Left hindlimb (tissue), 1 donor: ENCODE data around the gene CMC1.
A peak's percentile ranks its signal among the peaks of the same experiment; 100 is the strongest.

Source experiments
- DNase-seq: peaks from one replicate; pipeline ENCODE4 v3.0.0-alpha.2; 2018

Gene CMC1

DNA sequence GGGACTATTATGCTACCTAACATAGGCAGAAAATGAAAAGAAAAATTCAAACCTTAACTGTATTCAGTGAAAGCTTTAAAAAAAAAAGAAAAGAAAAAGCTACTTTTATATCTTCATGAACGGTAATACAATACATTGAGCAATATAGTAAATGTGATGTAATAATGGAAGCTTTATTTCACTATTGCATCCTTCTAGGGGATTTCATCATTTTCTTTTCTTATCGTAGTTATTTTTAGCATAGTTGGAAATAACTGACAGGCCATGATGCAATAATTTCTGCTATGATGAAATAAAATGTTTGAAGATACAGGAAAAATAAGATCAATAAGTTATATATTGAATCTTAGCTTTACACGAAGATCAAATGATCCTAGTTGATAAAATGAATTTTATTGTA lies 66.8 kb downstream of the CMC1 start:
- no peak for DNase-seq

DNA sequence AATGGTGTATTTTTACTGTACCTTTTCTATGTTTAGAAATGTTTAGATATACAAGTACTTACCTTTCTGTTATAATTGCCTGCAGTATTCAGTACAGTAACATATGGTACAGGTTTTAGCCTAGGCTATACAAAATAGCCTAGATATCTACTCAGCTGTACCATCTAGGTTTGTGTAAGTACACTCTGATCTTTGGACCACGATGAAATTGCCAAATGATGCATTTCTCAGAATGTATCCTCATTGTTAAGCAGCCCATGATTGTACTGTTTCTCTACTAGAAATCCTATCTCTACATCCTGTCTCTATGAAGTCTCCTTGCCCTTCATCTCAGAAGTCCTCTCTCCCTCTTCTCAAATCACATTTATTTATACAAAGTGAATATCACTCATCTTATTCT lies 74.3 kb downstream of the CMC1 start:
- DNase-seq: no peak

GRCh38 chr3:28316226-28316625 lies 74.8 kb downstream of the CMC1 start:
- no peak for DNase-seq

DNA sequence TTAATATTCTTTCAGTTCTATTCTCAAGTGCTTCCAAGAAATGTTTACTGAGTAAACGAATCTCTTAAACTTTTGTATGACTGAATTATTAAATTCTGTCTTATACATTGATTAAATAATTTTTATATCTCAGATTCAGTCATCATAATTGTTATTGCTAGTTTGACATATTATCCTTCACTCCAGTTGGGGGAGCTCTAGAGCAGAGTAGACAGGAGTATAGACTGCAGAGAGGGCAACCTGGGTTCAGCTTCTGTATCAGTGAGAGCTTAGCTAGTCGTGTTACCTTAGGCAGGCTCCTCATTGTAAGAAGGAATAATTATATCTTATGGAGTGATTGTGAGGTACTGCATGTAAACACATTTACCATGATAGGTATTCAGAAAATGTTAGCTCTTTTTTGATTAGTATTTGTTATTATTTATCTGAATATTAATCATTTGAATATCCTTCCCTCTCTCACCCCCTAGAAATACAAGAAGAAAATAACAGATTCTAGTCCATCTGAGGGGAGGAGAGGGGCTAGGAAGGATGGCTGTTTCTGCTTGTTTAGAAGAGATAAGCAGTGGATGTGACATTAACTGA lies 76.1 kb downstream of the CMC1 start:
- no peak for DNase-seq

DNA sequence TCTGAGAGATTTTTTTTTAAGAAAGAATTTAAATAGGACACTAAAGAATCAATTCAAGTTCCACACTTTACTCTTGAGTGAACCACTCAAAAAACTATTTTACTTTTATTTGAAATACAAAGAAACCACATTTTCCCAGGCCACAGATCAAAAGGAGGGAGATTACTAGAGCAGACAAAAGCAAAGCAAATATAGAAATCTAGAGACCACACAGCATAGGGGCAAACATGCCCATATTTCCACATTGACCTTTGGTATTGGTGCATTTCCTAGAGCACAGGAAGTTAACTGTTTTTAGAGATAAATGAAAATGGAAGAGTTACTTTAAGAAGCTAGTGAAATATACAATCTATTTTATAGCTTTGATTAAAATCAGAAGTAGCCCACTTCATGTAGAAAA lies 79.6 kb downstream of the CMC1 start:
- DNase-seq: no peak

GRCh38 chr3:28322464-28322863 lies 81.0 kb downstream of the CMC1 start:
- no peak for DNase-seq

DNA sequence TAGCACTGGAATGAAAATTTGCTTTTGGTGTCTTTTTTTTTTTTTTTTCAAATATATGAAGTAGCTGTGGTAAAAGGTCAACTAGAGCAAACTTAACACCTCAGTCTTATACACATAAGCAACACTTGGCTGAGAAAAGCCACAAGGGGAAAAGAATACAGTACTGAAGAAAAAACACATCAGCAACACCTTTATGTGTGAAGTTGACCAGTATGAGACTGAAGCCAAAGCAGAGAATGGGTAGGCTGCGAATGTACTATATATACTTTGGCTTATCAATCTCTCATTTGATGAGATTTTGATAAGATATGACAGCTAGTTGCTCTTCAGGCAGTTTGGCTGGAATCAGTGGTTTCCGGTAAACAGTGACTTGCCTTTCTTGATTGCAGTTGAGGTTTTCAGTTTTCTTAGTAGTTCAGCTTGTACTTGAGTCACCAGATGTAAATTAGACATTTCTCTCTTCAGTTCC lies 85.1 kb downstream of the CMC1 start:
- DNase-seq: no peak

GRCh38 chr3:28328188-28329151 lies 87.1 kb downstream of the CMC1 start:
- DNase-seq: no peak

DNA sequence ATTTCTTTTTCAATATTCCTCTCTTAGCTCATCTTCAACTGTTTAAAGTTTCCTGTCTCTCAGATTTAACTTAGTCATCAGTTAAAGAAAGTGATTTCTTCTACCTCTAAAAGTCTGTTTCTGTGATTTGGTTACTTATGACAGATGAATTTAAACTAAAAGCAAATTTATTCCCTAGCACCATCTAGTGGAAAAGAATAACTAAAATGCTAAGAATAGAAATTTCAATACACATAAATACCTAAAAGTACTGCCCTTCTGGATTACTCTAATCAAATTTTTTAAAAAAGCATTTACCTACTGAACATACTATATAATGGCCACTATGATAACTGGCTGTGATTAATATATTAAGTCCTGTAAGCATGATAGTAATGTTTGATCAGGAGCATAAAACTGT lies 93.1 kb downstream of the CMC1 start:
- DNase-seq: no peak

- DNase-seq: no peak
Observed at GRCh38 chr3:28335246-28335645, 93.8 kb downstream of the CMC1 start.

GRCh38 chr3:28337230-28337629 lies 95.8 kb downstream of the CMC1 start:
- DNase-seq: no peak

DNA sequence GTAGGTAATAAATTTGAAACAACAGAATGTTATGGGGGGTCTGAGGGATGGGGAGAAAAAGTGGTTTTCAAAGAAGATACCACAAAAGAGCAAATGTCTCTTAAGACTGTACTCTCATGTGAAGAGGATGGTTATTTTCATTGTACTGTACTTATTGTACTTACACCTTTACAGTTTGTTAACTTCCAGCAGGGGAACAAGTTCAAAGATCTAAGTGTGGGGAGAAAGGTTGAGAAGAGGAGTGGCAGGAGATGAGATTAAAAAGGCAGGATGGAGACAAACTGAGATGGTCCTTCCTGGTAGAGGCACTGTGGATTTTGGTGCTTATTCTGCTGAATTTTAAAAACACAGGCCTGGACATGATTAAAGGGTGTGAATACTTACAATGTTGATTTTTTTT lies 101.7 kb downstream of the CMC1 start:
- no peak for DNase-seq

GRCh38 chr3:28345690-28346089 lies 104.3 kb downstream of the CMC1 start:
- no peak for DNase-seq

DNA sequence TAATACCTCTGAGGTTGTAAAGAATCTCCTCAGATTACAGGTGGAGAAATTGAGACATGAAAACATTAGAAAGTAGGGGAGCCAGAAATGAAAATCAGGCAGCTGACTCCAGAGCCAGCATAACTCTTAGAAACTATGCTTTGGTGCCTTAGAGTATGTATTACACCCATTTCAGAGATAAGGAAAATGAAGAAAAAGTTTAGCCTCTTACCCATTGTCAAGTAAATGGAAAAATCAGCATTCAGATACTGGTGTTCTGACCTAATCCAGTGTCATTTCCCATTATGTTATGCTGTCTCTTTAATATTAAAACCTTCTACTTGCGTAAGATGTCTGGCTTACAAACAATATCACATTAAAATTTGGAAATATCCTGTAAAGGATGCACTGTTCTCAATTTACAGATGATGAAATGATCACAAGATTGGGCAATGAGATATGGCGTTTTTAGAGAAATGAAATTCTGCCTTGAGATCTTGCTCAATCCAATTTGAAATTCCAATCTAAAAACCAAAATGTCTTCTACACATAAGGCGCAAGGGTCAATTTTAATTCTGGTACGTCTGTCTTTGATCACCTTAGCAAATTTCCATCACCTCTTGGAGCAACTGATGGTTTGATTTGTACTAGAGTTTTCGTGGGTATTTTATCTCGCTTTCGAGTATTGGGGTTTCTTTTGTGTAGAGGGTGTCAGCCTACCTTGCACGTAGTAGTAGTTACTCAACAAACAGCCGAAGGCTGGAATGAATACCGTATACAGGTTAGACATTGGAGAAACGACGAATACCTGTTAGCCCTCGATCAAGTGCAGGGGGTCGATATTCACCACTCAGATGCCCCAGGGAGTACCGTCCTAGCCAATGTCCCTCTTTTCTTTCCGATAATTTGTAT lies 106.2 kb downstream of the CMC1 start:
- DNase-seq: no peak

GRCh38 chr3:28348265-28348628 lies 106.8 kb downstream of the CMC1 start:
- DNase-seq: no peak

GRCh38 chr3:28348629-28349468 lies 107.4 kb downstream of the CMC1 start, which contains the start of the genes AZI2 and ZCWPW2:
Gene AZI2 (minus strand): TSS chr3:28348824. CDS start chr3:28340617, 8,207 bp downstream.
Gene ZCWPW2 (plus strand): TSS chr3:28348721. CDS start chr3:28413069, 64,348 bp downstream.
- DNase-seq: peak; percentile 97

DNA sequence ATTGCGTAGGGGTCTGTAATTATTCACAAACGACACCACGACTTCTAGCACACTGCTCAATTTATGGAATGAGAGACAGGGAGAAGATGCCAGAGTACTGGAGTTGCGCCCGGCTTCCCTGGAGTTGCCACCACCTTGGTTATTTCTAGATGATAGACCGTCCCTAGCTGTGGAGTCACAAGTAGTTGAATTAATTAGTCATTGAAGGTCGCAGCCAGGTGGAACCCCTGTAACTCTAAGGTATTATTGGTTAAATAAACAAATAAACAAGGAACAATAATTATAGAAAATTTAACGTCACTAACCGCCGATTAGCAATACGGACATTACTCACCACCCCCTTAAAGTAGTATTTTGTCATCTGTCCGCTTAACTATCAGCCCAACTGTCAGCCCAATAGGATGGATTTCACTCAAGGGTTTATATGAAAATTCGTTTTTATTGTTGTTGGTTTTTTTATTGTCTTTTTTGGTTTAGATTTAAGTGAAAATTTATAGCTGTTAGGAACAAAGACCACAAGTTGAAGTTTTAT lies 108.1 kb downstream of the CMC1 start:
- DNase-seq: no peak
